Psoas muscle (tissue), 8 donors: ENCODE data around the gene STXBP1. TPM values are rescaled to one million over a fixed set of nuclear protein-coding genes. Genes with fewer than 3 reads are reported as not detected.

Experiments used
- ATAC-seq, 4 donors: fragments of 200-7000 bp; cut with Tn5 transposase; one replicate each; pipeline ENCODE4 v1.9.1; 2020; ENCODE audit warnings: moderate library complexity in 3 of 4, mild to moderate bottlenecking in 2 of 4
- DNase-seq, 2 donors: peaks; one replicate each; pipeline ENCODE4 v3.0.0-alpha.2; 2020
- H3K27ac ChIP-seq: fragments of 200-600 bp; one replicate; pipeline ENCODE4 v1.8.0; 2022
- H3K27me3 ChIP-seq, 3 donors: fragments of 200-600 bp in 1 of 3; one replicate each; pipeline versions ENCODE4 v1.6.1 to v1.8.0; 2013 to 2022; ENCODE audit warnings: low read length in 2 of 3, mild to moderate bottlenecking in 2 of 3, moderate library complexity in 1 of 3; ENCODE audit not compliant: insufficient read depth in 3 of 3
- H3K36me3 ChIP-seq, 2 donors: fragments of 200-600 bp in 1 of 2; one replicate each; pipeline versions ENCODE4 v1.6.1 to v1.8.0; 2013 to 2022; ENCODE audit warnings: low read depth in 1 of 2, mild to moderate bottlenecking in 1 of 2, moderate library complexity in 1 of 2; ENCODE audit not compliant: insufficient read depth in 1 of 2
- H3K4me1 ChIP-seq: fragments of 200-600 bp; one replicate; pipeline ENCODE4 v1.8.0; 2022
- H3K4me3 ChIP-seq: fragments of 200-600 bp; one replicate; pipeline ENCODE4 v1.8.0; 2022; ENCODE audit warnings: mild to moderate bottlenecking
- H3K9me3 ChIP-seq: fragments of 200-600 bp; one replicate; pipeline ENCODE4 v1.8.0; 2022
- WGBS, 3 donors: extraction: QIAGEN DNeasy Blood & Tissue Kit; methylation state at CpG; one replicate each; pipeline versions ENCODE4 v1.1.6 to v1.1.7; 2013; 5-methylcytosine and 5-hydroxymethylcytosine counted together
- intact Hi-C, 2 donors: fragments of 100-400 bp; cut with DNase I; formaldehyde crosslinking; loops; one replicate each; pipeline versions ENCODE4 v1.11.0 to v1.14.2; 2022
- polyA plus RNA-seq, 3 donors: library from polyadenylated mRNA; stranded (reverse); fragments of 200-250 nt; gene quantifications; one replicate each; pipeline ENCODE4 v1.2.3, GENCODE V29; 2013
- total RNA-seq, 4 donors: library from RNA; stranded (reverse); fragmentation: NEBNext Ultra II Directional in 2 of 4; extraction: Animal tissue kit (Norgen Biotek cat#: 25700) in 2 of 4; gene quantifications; one replicate each; pipeline versions ENCODE4 v1.2.1 to v1.2.4, GENCODE V29; 2021 to 2023
- TF ChIP-seq, protein P1 (sequence below): fragments of 200-600 bp; IDR thresholded peaks from one replicate; pipeline ENCODE4 v1.8.0; 2022; ENCODE audit warnings: antibody characterized with exemption
- donor health status: healthy with polysubstance abuse.
- donor health status: DM: no; HTN: no; CAD: no; lungs with moderate emphysema.
- donor health status: Bipolar disorder and iron deficiency.
- donor health status: healthy.
- donor health status: DM: yes; HTN: yes; CAD: no.
- donor health status: DM: no; HTN: no; CAD: no.
- donor health status: DM: no; HTN: no; CAD: no.
- donor health status: DM: yes; HTN: yes; CAD: no.

STXBP1 gene
- total and polyA plus RNA-seq, 7 donors = 2.8 to 12.3 (median 6.7) TPM

DNA sequence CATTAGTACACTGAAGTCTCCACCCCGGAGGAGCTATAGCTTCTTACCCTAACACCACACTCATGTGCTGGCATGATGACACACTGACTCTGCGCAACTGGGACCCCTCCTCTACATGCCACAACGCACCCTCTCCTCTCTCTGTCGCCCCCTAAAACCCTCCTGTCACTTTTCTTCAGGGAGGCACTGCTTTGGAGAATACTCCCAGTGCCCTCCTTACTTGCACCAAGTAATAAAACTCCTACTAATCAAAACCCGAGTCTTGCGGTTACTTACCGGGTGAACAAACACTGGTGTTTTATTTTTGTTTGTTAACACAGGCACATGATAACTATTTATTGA, 12.6 kb upstream of the STXBP1 start:
- WGBS, 3 donors = 72 to 78% (median 73%) methylated on average over 7 of the region's 7 CpGs
- intact Hi-C loops = no loop called here
- H3K27ac ChIP-seq = no peak overlapping the region
- DNase-seq (no peak), ATAC-seq (no peak)
- no peak overlapping the region for H3K4me3 ChIP-seq
- H3K27me3 ChIP-seq = no peaks in the 10 kb centered on the region
- H3K4me1 ChIP-seq = no peaks in the 10 kb centered on the region
- H3K36me3 ChIP-seq = no peaks in the 10 kb centered on the region
- no peaks in the 10 kb centered on the region for H3K9me3 ChIP-seq
- TF ChIP-seq, protein P1, sequence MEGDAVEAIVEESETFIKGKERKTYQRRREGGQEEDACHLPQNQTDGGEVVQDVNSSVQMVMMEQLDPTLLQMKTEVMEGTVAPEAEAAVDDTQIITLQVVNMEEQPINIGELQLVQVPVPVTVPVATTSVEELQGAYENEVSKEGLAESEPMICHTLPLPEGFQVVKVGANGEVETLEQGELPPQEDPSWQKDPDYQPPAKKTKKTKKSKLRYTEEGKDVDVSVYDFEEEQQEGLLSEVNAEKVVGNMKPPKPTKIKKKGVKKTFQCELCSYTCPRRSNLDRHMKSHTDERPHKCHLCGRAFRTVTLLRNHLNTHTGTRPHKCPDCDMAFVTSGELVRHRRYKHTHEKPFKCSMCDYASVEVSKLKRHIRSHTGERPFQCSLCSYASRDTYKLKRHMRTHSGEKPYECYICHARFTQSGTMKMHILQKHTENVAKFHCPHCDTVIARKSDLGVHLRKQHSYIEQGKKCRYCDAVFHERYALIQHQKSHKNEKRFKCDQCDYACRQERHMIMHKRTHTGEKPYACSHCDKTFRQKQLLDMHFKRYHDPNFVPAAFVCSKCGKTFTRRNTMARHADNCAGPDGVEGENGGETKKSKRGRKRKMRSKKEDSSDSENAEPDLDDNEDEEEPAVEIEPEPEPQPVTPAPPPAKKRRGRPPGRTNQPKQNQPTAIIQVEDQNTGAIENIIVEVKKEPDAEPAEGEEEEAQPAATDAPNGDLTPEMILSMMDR = no peak

DNA sequence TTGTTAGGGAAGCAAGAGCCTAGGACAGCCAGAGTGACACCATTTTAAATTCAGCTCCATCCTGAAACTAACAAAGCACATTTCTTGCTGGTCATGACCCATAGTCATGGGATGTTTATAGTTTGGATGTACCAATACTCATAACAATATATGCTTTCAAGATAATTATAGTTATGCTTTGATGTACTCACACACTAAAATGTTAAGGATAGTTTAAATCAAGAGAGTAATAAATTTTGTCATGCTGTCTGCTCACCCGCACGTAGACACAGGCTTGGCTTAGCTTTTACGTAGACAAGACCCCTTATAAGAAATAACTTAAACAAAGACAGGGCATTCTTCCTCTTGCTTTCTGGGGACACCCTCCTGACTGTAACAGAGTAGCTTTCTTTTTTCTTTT, 8.9 kb upstream of the STXBP1 start:
- H3K4me3 ChIP-seq = no peak overlapping the region
- H3K27ac ChIP-seq = no peak overlapping the region
- no peak for DNase-seq

GRCh38 chr9:127606043-127606442, 6.0 kb upstream of the STXBP1 start:
- TF ChIP-seq, protein P1 = no peak

More for the DNA sequence above, 8.9 kb upstream of the STXBP1 start:
- intact Hi-C loops = no loop called here
- WGBS, 3 donors = 89 to 94% (median 93%) methylated on average over 3 of the region's 3 CpGs
- TF ChIP-seq, protein P1 = no peak
- Histone ChIP-seq H3K9me3 (no peaks in the 10 kb centered on the region), H3K4me1 (peaks cover 13% of the 10 kb centered on the region), H3K27me3 (no peaks in the 10 kb centered on the region), H3K36me3 (no peaks in the 10 kb centered on the region)
- no peak for ATAC-seq

DNA sequence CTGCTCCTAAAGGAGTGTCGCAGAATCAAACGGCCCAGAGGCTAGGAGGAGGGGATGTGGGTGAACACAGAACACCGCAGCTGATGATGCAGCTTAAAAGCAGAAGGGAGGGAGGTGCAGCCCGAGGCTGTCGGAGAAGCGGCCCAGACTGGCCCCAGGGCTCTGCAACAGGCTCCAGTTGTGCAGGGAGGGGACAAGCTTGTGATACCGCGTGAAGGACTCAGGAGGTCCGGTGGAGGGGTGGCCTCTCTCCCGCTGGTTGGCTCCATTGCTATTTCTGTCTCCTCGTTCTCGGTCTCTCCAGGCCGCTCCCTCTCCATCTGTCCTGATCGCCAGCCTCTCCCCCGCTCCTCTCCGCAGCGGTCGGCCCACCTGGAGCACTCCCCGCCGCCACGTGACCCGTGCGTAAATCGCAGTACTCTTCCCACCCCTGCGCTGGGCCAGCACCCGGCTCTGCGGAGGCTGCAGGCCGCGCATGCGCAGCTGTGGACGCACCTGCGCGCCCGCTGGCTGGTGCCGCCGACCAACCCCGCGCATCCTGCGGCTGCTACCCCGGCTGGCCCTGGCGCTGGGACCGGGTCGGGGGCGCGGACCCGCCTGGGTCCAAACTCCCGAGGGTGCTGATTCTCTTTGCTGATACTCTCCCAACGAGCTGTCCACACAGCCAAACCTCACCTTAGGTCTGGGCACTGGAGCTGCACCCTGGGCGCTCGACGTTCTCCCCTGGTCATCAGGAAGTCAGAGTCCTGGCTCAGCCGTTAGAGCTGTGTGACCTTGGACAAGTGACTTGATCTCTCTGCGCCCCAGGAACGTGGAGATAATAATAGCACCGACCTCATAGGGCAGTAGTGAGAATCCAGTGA, 3.7 kb upstream of the STXBP1 start:
- ATAC-seq = peak; percentile 71 to 79 (median 74)
- H3K27ac ChIP-seq = peak overlapping the region; percentile 76
- no peaks in the 10 kb centered on the region for H3K27me3 ChIP-seq
- peaks cover 24% of the 10 kb centered on the region for H3K4me1 ChIP-seq
- intact Hi-C loops = no loop called here
- H3K9me3 ChIP-seq = no peaks in the 10 kb centered on the region
- H3K4me3 ChIP-seq = peak overlapping the region; percentile 66
- TF ChIP-seq, protein P1 = no peak
- H3K36me3 ChIP-seq = no peaks in the 10 kb centered on the region
- DNase-seq = peak; percentile 70 to 83
- 2 to 3% (median 3%) methylated on average over 44 to 55 of the region's 55 CpGs for WGBS, 3 donors

More at GRCh38 chr9:127606043-127606442, 6.0 kb upstream of the STXBP1 start:
- no peaks in the 10 kb centered on the region for H3K36me3 ChIP-seq
- H3K4me3 ChIP-seq = no peak overlapping the region
- DNase-seq (no peak), ATAC-seq (no peak)
- no peak overlapping the region for H3K27ac ChIP-seq
- no peaks in the 10 kb centered on the region for H3K9me3 ChIP-seq
- intact Hi-C loops = no loop called here
- peaks cover 17% of the 10 kb centered on the region for H3K4me1 ChIP-seq
- no peaks in the 10 kb centered on the region for H3K27me3 ChIP-seq
- WGBS, 3 donors = 78 to 96% (median 93%) methylated on average over 1 of the region's 1 CpG
